Suprapubic skin (tissue), 3 donors: ENCODE measurements around the gene EFCAB12.

Experiments used
- POLR2AphosphoS5 ChIP-seq, 3 donors: sonication (generic); formaldehyde crosslinking; IDR thresholded peaks; one replicate each; pipeline ENCODE4 v1.6.1; 2017; ENCODE audit warnings: antibody characterized with exemption in 3 of 3
- TF ChIP-seq, protein P1 (sequence below), 2 donors: fragments of 200-600 bp in 1 of 2; fragments of 450-650 bp in 1 of 2; sonication (generic) in 1 of 2; IDR thresholded peaks; one replicate each; pipeline ENCODE4 v1.5.1; 2016 to 2019; ENCODE audit warnings: antibody characterized with exemption in 2 of 2, mild to moderate bottlenecking in 1 of 2, moderate library complexity in 1 of 2

DNA sequence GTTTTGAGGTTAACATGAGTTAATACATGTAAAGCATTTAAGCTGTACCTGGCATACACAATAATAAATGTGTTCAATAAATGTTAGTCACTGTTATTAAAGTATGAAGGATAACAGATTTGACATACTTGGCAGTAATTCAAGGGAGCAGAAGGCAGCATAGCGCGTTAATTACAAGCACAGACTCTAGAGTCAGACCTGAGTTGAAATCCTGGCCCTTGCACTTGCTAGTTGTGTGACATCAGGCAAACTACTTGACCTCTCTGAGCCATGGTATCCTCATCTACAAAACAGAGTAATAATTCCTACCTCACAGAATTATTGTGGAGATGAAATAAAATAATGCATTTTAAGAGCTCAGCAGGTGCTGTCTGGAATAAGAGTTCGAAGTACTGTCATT lies 17.0 kb upstream of the EFCAB12 start:
- no peak for TF ChIP-seq POLR2AphosphoS5 (IDR thresholded peaks at IDR 0.05)
- TF ChIP-seq, protein P1, sequence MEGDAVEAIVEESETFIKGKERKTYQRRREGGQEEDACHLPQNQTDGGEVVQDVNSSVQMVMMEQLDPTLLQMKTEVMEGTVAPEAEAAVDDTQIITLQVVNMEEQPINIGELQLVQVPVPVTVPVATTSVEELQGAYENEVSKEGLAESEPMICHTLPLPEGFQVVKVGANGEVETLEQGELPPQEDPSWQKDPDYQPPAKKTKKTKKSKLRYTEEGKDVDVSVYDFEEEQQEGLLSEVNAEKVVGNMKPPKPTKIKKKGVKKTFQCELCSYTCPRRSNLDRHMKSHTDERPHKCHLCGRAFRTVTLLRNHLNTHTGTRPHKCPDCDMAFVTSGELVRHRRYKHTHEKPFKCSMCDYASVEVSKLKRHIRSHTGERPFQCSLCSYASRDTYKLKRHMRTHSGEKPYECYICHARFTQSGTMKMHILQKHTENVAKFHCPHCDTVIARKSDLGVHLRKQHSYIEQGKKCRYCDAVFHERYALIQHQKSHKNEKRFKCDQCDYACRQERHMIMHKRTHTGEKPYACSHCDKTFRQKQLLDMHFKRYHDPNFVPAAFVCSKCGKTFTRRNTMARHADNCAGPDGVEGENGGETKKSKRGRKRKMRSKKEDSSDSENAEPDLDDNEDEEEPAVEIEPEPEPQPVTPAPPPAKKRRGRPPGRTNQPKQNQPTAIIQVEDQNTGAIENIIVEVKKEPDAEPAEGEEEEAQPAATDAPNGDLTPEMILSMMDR (IDR thresholded peaks at IDR 0.05), result no peak
